Activated CD8-positive, alpha-beta memory T cell treated with anti-CD3 and anti-CD28 coated beads for 24 hours (primary cell): Measurements from ENCODE around the gene ZDHHC8.
A peak's percentile ranks its signal among the peaks of the same experiment; 100 is the strongest.

ENCODE experiments used
- DNase-seq: peaks from one replicate; pipeline ENCODE4 v3.0.0-alpha.2; 2020

Gene ZDHHC8

GRCh38 chr22:20131597-20131858, at the start of gene ZDHHC8:
Gene ZDHHC8 (plus strand): TSS chr22:20131804. CDS start chr22:20131948, 144 bp downstream.
- no peak for DNase-seq

- no peak for DNase-seq
Measured at GRCh38 chr22:20083157-20083890, 48.3 kb upstream of the ZDHHC8 start.

GRCh38 chr22:20083891-20084546, 47.6 kb upstream of the ZDHHC8 start:
- DNase-seq, result no peak

GRCh38 chr22:20084547-20085413, 46.8 kb upstream of the ZDHHC8 start:
- DNase-seq, result no peak

- no peak for DNase-seq
Measured at GRCh38 chr22:20085651-20086050, 46.0 kb upstream of the ZDHHC8 start.

- no peak for DNase-seq
Measured at GRCh38 chr22:20086101-20086599, 45.5 kb upstream of the ZDHHC8 start.

GRCh38 chr22:20086763-20087162, 44.8 kb upstream of the ZDHHC8 start:
- no peak for DNase-seq

- no peak for DNase-seq
Measured at GRCh38 chr22:20087319-20088262, 44.0 kb upstream of the ZDHHC8 start.

- DNase-seq, result no peak
Measured at GRCh38 chr22:20088263-20088648, 43.3 kb upstream of the ZDHHC8 start.

GRCh38 chr22:20089226-20089976, 42.2 kb upstream of the ZDHHC8 start:
- no peak for DNase-seq

GRCh38 chr22:20089977-20090729, 41.5 kb upstream of the ZDHHC8 start:
- no peak for DNase-seq

GRCh38 chr22:20090730-20091240, 40.8 kb upstream of the ZDHHC8 start:
- no peak for DNase-seq

GRCh38 chr22:20091690-20092476, 39.7 kb upstream of the ZDHHC8 start:
- DNase-seq, result peak; percentile 54

GRCh38 chr22:20092477-20092854, 39.1 kb upstream of the ZDHHC8 start:
- peak; percentile 56 for DNase-seq

- no peak for DNase-seq
Measured at GRCh38 chr22:20093418-20094196, 38.0 kb upstream of the ZDHHC8 start.

GRCh38 chr22:20094197-20094807, 37.3 kb upstream of the ZDHHC8 start:
- DNase-seq, result no peak

- DNase-seq, result peak; percentile 72
Measured at GRCh38 chr22:20095521-20095920, 36.1 kb upstream of the ZDHHC8 start.

GRCh38 chr22:20096574-20097420, 34.8 kb upstream of the ZDHHC8 start:
- DNase-seq, result no peak
